HG02884 (cell line): ENCODE measurements around the gene NSMF.

ENCODE experiments used
- ATAC-seq: cut with Tn5 transposase; IDR thresholded peaks from one replicate; pipeline ENCODE4 v1.9.1; 2021; ENCODE audit warnings: mild to moderate bottlenecking, moderate library complexity; ENCODE audit not compliant: unreplicated experiment

NSMF gene

DNA sequence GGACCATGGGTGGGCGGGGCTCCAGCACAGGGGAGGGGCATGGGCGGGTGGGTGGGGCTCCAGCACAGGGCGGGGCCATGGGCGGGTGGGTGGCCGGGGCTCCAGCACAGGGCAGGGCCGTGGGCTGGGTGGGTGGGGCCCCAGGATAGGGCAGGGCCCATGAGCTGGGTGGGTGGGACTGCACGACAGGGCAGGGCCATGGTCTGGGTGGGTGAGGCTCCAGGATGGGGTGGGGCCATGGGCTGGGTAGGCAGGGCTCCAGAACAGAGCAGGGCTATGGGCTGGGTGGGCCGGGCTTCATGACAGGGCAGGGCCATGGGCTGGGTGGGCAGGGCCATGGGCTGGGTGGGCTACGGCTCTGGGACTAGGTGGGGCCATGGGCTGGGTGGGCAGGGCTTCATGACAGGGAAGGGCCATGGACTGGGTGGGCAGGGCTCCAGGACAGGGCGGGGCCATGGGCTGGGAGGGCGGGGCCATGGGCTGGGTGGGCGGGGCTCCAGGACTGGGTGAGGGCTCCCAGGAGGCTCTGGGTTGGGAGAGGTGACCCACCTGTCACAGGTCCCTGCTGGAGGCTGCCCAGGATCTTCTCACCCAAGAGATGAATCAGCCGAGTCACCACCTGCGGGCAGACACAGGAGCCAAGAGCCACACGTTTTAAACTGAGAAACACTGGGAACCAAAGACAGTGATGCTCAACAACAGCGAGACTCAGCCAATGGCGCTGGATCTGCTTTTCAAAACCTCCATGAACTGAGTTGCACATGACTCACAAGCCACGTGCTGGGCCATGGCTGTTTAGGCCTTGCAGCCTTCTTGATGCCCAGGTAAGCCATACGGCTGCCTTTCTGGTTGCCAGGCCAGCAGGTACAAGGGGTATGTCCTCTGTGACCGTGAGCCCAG lies 33.6 kb upstream of the NSMF start:
- ATAC-seq: no peak

GRCh38 chr9:137491735-137492432 lies 32.8 kb upstream of the NSMF start:
- ATAC-seq: no peak

DNA sequence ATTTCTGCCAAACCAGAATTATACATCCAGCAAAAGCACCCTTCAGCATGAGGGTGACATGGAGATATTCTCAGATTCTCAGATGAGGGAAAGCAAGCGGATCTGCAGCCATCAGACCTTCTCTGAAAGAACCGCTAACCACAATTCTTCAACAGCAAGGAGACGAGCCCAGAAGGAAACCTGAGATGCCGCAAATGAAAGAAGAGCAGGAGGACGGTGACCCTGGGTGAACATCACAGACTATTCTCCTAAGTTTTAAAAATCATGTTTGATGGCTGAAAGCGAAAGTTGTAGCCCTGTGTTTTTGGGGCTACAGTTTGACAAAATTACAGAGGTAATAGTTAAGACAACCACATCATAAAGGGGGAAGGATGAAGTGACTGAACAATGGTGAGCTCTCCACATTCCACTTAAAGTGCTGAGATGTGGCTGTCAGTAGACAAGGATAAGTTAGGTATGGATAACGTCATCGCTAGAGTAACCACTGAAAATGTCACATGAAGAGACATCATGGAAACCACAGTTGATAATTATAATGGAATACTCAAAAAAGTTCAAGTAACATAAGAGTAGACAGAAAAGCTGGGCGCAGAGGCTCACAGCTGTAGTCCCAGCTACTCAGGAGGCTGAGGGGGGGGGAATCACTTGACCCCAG lies 31.5 kb upstream of the NSMF start:
- no peak for ATAC-seq

- ATAC-seq: no peak
These were observed 29.8 kb upstream of the NSMF start for GRCh38 chr9:137488906-137489305.

DNA sequence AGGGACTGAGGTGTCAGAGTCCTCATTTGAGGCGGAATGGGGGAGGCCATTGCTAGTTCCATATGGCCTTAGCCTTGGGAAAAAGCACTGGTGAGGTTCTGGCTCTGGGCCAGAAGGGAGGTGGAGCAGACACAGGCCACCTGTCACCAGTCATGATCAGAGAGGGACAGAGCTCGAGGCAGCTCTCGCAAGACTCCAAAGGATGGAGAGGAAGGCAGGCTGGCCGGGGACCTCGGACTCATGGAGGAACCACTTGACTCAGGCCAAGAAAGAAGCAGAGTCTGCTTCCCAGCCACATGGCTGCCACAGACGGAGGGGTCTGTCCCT lies 29.2 kb upstream of the NSMF start:
- no peak for ATAC-seq

DNA sequence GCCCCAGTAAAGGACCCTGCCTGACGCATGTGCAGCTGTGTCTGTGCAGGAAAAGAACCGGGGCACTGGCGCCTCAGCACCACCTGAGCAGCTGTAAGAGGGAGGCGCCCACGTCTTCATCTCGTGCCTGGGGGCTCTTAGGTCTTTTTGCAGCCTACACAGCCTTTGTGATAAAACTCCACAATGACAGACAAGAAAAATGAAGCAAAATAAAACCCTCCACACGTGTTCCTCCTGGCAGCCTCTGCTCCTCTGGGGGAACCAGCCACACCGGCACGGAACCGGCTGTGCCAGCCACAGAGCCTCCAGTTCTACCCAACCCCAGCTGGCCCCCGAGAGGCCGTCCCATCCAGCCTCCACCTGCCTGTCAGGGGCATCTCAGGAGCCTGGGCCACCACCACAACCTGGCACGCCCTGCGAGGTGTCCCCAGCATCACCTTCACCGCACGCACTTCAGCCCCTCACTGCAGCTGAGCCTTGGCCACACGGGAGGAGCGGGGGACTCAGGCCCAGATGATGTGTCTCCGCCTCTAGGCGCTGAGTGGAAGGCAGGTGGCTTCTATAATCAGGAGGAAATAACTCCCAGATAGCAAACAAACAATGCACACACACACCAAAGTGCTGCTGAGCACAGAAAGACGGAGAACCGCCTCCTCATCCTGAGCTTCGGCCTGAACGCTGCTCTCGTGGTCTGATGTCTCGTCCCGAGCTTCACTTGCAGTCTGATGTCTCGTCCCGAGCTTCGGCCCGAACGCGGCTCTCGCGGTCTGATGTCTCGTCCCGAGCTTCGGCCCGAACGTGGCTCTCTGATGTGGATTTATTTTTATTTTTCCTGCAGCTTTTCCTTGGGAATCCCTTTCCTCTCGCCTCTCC lies 28.6 kb upstream of the NSMF start:
- no peak for ATAC-seq

GRCh38 chr9:137486545-137487453 lies 27.7 kb upstream of the NSMF start:
- no peak for ATAC-seq

GRCh38 chr9:137486141-137486490 lies 27.0 kb upstream of the NSMF start:
- no peak for ATAC-seq

GRCh38 chr9:137485343-137486140 lies 26.4 kb upstream of the NSMF start:
- ATAC-seq: no peak

- no peak for ATAC-seq
These were observed 25.6 kb upstream of the NSMF start for GRCh38 chr9:137484551-137485315.

- no peak for ATAC-seq
These were observed 23.1 kb upstream of the NSMF start for GRCh38 chr9:137482094-137482781.

DNA sequence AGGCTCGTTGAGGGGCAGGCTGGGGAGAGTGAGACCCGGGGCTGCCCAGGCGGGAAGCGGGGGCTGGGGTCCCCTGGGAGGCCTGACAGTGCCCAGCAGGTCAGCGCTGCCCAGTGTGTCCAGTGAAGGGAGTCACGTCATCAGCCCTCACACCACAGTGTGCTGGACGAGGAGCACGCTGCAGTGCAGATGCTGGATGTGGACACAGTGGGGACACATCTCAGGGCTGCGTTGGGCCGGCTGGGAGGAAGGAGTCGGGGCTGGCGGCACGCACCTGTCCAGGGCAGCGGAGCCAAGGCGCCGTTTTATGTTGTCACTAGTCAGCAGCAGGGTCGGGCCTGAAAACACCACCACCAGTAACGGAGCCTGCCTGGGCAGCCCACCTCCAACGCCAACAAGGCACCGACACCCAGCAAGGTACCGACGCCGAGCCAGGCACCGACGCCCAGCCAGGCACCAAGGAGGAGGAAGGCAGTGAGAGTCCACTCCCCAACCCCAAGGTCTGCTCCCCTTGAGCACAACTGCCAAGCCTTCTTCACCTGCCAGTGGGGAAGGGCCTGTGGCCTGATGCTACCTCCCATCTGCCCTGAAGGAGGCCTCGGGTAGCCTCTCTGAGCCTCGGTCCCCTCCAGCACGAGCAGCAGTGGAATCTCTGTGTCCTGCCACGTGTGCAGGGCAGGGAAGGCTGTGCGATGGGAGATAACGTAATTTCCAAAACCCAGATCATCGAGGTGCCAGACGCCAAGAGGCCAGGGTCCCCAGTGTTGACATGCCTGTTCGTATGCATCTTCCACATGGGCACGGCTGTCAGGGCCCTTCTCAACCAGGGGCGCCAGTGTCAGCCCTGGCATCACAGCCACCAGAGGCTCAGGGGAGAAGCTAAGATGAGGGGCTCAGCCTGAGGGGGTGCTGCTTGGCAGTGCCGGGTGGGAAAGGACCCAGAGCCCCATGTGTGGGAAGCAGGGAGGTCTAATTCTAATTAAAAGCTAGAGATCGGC lies 21.9 kb upstream of the NSMF start:
- ATAC-seq: no peak

GRCh38 chr9:137479892-137480685 lies 21.0 kb upstream of the NSMF start:
- ATAC-seq: no peak

- no peak for ATAC-seq
These were observed 20.1 kb upstream of the NSMF start for GRCh38 chr9:137478962-137479861.

DNA sequence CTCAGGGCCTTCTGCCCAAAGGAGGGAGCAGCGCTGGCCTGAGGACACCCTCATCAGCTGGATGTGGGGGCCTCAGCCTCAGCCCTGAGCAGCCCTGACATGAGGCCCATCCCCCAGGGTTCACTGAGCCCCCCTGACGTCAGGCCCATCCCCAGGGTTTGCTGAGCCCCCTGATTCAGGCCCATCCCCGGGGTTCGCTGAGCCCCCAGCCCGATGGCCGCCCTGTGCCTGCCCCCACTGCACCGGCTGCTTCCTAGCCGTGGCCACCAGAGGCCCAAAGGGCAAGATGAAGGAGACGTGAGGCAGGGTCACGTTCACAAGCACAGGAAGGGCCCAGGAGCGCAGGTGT lies 19.5 kb upstream of the NSMF start:
- no peak for ATAC-seq
